Osteoblast (primary cell): ENCODE results near the gene AFG3L2. TPM values are rescaled to one million over a fixed set of nuclear protein-coding genes. Genes with fewer than 3 reads are reported as not detected.

ENCODE experiments used
- DNase-seq: peaks from one replicate; pipeline ENCODE4 v3.0.0; 2011; ENCODE audit warnings: low spot score, mixed read lengths; ENCODE audit not compliant: insufficient read length; ENCODE audit errors: missing footprints
- H2AFZ ChIP-seq: 2 replicates; pipeline ENCODE4 v1.6.0; 2011; ENCODE audit warnings: mild to moderate bottlenecking, low read length
- H3K27ac ChIP-seq: 2 replicates; pipeline ENCODE4 v1.5.1; 2011; ENCODE audit warnings: mild to moderate bottlenecking, low read depth, low read length, moderate library complexity
- H3K27me3 ChIP-seq: 2 replicates; pipeline ENCODE4 v1.6.0; 2012; ENCODE audit warnings: mild to moderate bottlenecking, control low read depth, inconsistent platforms, low read length, moderate library complexity; ENCODE audit not compliant: insufficient read depth
- H3K36me3 ChIP-seq: 2 replicates; pipeline ENCODE4 v1.5.1; 2011; ENCODE audit warnings: mild to moderate bottlenecking, low read length, control low read depth, moderate library complexity; ENCODE audit not compliant: insufficient read depth
- H3K4me1 ChIP-seq: 2 replicates; pipeline ENCODE4 v1.5.1; 2011; ENCODE audit warnings: mild to moderate bottlenecking, low read length, control low read depth, moderate library complexity; ENCODE audit not compliant: insufficient read depth
- H3K4me2 ChIP-seq: 2 replicates; pipeline ENCODE4 v1.6.0; 2011; ENCODE audit warnings: mild to moderate bottlenecking, low read length; ENCODE audit not compliant: insufficient read depth
- H3K4me3 ChIP-seq: fragments of 200-600 bp; sonication (generic); 3 replicates; pipeline ENCODE4 v1.5.1; 2012; ENCODE audit warnings: mild to moderate bottlenecking, low read length, inconsistent platforms; ENCODE audit not compliant: insufficient read depth
- H3K79me2 ChIP-seq: 2 replicates; pipeline ENCODE4 v1.6.0; 2012; ENCODE audit warnings: mild to moderate bottlenecking, low read length, control low read depth, inconsistent platforms; ENCODE audit not compliant: insufficient read depth
- H3K9me3 ChIP-seq: 2 replicates; pipeline ENCODE4 v1.5.1; 2011; ENCODE audit warnings: low read depth, low read length, control low read depth
- H4K20me1 ChIP-seq: 2 replicates; pipeline ENCODE4 v1.6.0; 2012; ENCODE audit warnings: mild to moderate bottlenecking, low read length, control low read depth; ENCODE audit not compliant: insufficient read depth
- total RNA-seq: library from RNA; depleted of rRNA; stranded (reverse); fragments of >200 nt; gene quantifications from 2 replicates; pipeline ENCODE4 v1.2.3, GENCODE V29; 2012
- TF ChIP-seq, protein P1 (sequence below): IDR thresholded peaks from 2 replicates; pipeline ENCODE4 v1.5.1; 2011; ENCODE audit warnings: mild to moderate bottlenecking, low read depth, low read length, moderate library complexity; ENCODE audit errors: extremely low read depth

Gene AFG3L2
- total RNA-seq, 1 donor: 65.5 TPM

DNA sequence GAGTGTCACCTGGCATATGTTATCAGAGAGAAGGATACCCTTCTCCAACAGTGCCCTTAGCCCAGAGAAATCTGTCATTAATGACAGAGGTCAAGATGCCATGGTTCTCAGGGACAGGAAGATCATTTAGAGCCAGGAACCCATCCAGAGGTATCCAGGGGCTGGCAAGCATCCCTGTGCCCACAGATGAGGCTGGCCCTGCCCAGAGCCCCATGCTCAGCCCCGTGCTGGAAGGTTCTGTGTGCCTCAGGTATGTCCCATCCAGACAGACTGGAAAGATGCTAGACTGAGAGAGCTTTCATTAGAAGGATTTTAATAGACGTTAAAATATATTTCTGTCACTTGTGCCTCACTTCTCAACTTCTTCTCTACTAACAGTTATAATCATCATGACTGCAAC lies 77.2 kb downstream of the AFG3L2 start:
- Histone ChIP-seq H3K4me1 (peaks cover 15% of the 10 kb centered on the region), H2AFZ (no peak overlapping the region), H4K20me1 (no peaks in the 10 kb centered on the region), H3K9me3 (no peaks in the 10 kb centered on the region), H3K27me3 (no peaks in the 10 kb centered on the region), H3K27ac (no peak overlapping the region), H3K79me2 (no peaks in the 10 kb centered on the region), H3K36me3 (no peaks in the 10 kb centered on the region), H3K4me2 (no peak overlapping the region), H3K4me3 (no peak overlapping the region)
- TF ChIP-seq, protein P1, sequence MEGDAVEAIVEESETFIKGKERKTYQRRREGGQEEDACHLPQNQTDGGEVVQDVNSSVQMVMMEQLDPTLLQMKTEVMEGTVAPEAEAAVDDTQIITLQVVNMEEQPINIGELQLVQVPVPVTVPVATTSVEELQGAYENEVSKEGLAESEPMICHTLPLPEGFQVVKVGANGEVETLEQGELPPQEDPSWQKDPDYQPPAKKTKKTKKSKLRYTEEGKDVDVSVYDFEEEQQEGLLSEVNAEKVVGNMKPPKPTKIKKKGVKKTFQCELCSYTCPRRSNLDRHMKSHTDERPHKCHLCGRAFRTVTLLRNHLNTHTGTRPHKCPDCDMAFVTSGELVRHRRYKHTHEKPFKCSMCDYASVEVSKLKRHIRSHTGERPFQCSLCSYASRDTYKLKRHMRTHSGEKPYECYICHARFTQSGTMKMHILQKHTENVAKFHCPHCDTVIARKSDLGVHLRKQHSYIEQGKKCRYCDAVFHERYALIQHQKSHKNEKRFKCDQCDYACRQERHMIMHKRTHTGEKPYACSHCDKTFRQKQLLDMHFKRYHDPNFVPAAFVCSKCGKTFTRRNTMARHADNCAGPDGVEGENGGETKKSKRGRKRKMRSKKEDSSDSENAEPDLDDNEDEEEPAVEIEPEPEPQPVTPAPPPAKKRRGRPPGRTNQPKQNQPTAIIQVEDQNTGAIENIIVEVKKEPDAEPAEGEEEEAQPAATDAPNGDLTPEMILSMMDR: no peak
- DNase-seq: no peak

DNA sequence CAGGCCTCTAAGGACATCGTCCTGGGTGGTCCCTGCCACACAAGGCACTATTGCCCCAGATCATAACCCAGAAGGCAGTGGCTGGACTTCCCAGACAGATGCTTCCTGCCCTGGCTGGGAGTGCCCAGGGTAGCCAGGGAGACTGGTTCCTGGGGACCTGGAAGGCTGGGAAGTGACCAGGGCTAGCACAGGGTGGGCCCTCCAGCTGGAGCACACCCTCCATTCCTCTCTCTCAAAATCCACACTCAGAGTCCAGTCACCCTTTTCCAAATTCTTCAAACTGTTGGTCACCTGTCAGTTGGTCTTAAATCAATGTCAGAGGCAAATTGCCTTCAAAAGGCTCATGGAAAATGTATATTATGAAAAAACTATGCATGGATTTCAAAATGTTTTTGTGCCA lies 80.6 kb downstream of the AFG3L2 start:
- H2AFZ ChIP-seq: peak overlapping the region; percentile 47

DNA sequence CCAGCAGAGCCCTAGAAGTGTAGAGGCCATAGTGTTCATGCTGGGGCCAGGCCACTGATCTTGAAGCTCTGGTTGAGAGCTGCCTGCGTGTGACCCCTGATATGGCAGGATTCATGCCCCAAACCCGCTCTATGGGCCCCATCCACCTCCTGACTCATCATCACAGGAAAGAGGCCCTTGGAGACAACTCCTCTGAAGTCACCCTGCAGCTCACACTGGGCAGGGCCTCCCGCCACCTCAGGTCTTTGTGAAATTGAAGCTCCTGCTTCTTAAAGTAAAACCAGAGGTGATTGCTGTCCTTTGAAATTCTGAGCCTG lies 81.0 kb downstream of the AFG3L2 start:
- Histone ChIP-seq H3K27me3 (no peaks in the 10 kb centered on the region), H3K9me3 (no peaks in the 10 kb centered on the region), H3K36me3 (no peaks in the 10 kb centered on the region), H3K4me1 (peaks cover 15% of the 10 kb centered on the region), H3K4me2 (peak overlapping the region; percentile 13), H3K4me3 (no peak overlapping the region), H3K79me2 (no peaks in the 10 kb centered on the region), H2AFZ (peak overlapping the region; percentile 47), H3K27ac (peak overlapping the region; percentile 79), H4K20me1 (no peaks in the 10 kb centered on the region)
- TF ChIP-seq, protein P1: no peak
- DNase-seq: no peak

More for the DNA sequence above, 80.6 kb downstream of the AFG3L2 start:
- Histone ChIP-seq H3K27ac (peak overlapping the region; percentile 79), H3K9me3 (no peaks in the 10 kb centered on the region), H4K20me1 (no peaks in the 10 kb centered on the region), H3K4me3 (no peak overlapping the region), H3K36me3 (no peaks in the 10 kb centered on the region), H3K27me3 (no peaks in the 10 kb centered on the region), H3K4me2 (no peak overlapping the region), H3K79me2 (no peaks in the 10 kb centered on the region), H3K4me1 (peaks cover 15% of the 10 kb centered on the region)
- no peak for DNase-seq
- TF ChIP-seq, protein P1: no peak

DNA sequence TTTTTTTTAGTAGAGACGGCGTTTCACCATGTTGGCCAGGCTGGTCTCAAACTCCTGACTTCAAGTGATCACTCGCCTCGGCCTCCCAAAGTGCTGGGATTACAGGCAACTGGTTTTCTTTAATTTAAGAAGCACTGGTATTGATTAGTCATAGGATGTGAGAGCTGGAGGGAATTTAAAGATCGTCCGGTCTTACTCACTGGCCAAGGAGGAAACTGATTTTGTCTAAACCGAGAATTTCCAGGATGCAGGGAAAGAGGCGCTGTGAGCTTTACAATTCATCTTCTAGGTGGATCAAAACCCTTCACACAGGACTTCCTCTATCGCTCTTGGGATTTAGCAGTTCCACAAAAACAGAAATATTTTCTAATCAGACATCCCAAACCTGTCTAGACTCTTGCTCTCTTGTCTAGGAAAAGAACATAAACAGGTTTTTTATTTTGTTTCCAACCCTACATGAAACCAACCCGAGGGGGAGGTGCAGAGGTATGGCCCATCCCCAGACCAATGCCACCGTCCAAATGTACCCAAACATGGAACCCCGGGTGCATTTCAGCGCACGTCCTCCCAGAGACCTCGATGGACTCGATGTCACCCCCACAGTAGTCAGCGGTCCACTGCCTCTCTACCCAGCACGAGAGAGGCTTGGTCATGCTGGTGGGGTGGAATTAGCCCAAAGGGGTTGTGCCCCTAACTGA lies 81.5 kb downstream of the AFG3L2 start:
- Histone ChIP-seq H3K27ac (peak overlapping the region; percentile 79), H3K4me1 (peaks cover 15% of the 10 kb centered on the region), H3K79me2 (no peaks in the 10 kb centered on the region), H3K27me3 (no peaks in the 10 kb centered on the region), H4K20me1 (no peaks in the 10 kb centered on the region), H2AFZ (peak overlapping the region; percentile 47), H3K4me2 (peak overlapping the region; percentile 13), H3K4me3 (no peak overlapping the region), H3K9me3 (no peaks in the 10 kb centered on the region), H3K36me3 (no peaks in the 10 kb centered on the region)
- DNase-seq: peak; percentile 77
- TF ChIP-seq, protein P1: no peak
